Duodenal mucosa (tissue), 2 donors: Measurements from ENCODE around the gene ATP5F1A.
"Not testable (repeated sequence)": the region's sequence is repeated elsewhere in the genome, so short reads cannot be mapped to it uniquely, and the experiment has no call there.

Source experiments
- H3K27ac ChIP-seq: one replicate; pipeline ENCODE4 v1.7.0; 2013; ENCODE audit warnings: low read depth, low read length
- H3K27me3 ChIP-seq, 2 donors: one replicate each; pipeline ENCODE4 v1.7.0; 2013; ENCODE audit warnings: low read length in 2 of 2, control low read depth in 1 of 2; ENCODE audit not compliant: insufficient read depth in 2 of 2, control insufficient read depth in 1 of 2
- H3K36me3 ChIP-seq, 2 donors: one replicate each; pipeline ENCODE4 v1.7.0; 2013; ENCODE audit warnings: low read length in 2 of 2, control low read depth in 1 of 2; ENCODE audit not compliant: insufficient read depth in 2 of 2, control insufficient read depth in 1 of 2
- H3K4me1 ChIP-seq, 2 donors: one replicate each; pipeline ENCODE4 v1.7.0; 2013; ENCODE audit warnings: low read length in 2 of 2, control low read depth in 1 of 2; ENCODE audit not compliant: insufficient read depth in 2 of 2, control insufficient read depth in 1 of 2
- H3K4me3 ChIP-seq, 2 donors: one replicate each; pipeline ENCODE4 v1.7.0; 2013; ENCODE audit warnings: low read length in 2 of 2, low read depth in 1 of 2
- H3K9ac ChIP-seq, 2 donors: one replicate each; pipeline ENCODE4 v1.7.0; 2013; ENCODE audit warnings: low read length in 2 of 2, low read depth in 1 of 2
- H3K9me3 ChIP-seq, 2 donors: one replicate each; pipeline ENCODE4 v1.7.0; 2013; ENCODE audit warnings: low read length in 2 of 2, control low read depth in 1 of 2; ENCODE audit not compliant: control insufficient read depth in 1 of 2

The ATP5F1A gene

GRCh38 chr18:46109386-46109785, 11.3 kb upstream of the ATP5F1A start:
- no peak overlapping the region for H3K4me3 ChIP-seq
- no peaks in the 10 kb centered on the region for H3K9me3 ChIP-seq
- peaks cover 4 to 5% of the 10 kb centered on the region in 2 donors for H3K4me1 ChIP-seq
- H3K9ac ChIP-seq, result no peak overlapping the region
- H3K27me3 ChIP-seq, result no peaks in the 10 kb centered on the region
- peaks cover 9 to 10% of the 10 kb centered on the region in 2 donors for H3K36me3 ChIP-seq
- no peak overlapping the region for H3K27ac ChIP-seq

- Histone ChIP-seq H3K9ac (peak within 1 kb of the TSS; percentile 72 to 88), H3K4me3 (peak within 1 kb of the TSS; percentile 89 to 98), H3K4me1 (peaks cover 4 to 9% of the 10 kb centered on the region in 2 donors), H3K36me3 (peaks cover 0 to 6% of the 10 kb centered on the region in 2 donors), H3K27me3 (no peaks in the 10 kb centered on the region), H3K9me3 (no peaks in the 10 kb centered on the region), H3K27ac (no peak within 1 kb of the TSS)
Measured at GRCh38 chr18:46104128-46104911, 6.2 kb upstream of the ATP5F1A start, which contains the start of gene HAUS1. TSS of gene HAUS1 (plus strand) at chr18:46104385. CDS start at chr18:46104412, 27 bp downstream.

- H3K9ac ChIP-seq, result no peak overlapping the region
- peaks cover 7 to 11% of the 10 kb centered on the region in 2 donors for H3K4me1 ChIP-seq
- H3K27ac ChIP-seq, result no peak overlapping the region
- H3K27me3 ChIP-seq, result no peaks in the 10 kb centered on the region
- H3K4me3 ChIP-seq, result no peak overlapping the region
- H3K36me3 ChIP-seq, result peaks cover 0 to 5% of the 10 kb centered on the region in 2 donors
- H3K9me3 ChIP-seq, result no peaks in the 10 kb centered on the region
Measured at GRCh38 chr18:46099463-46099862, 1.4 kb upstream of the ATP5F1A start.

- peak overlapping the region; percentile 76 to 89 for H3K4me3 ChIP-seq
- no peaks in the 10 kb centered on the region for H3K9me3 ChIP-seq
- H3K27me3 ChIP-seq, result no peaks in the 10 kb centered on the region
- H3K4me1 ChIP-seq, result peaks cover 7% of the 10 kb centered on the region in 2 donors
- H3K9ac ChIP-seq, result peak overlapping the region; percentile 65 to 94
- peaks cover 7 to 10% of the 10 kb centered on the region in 2 donors for H3K36me3 ChIP-seq
- H3K27ac ChIP-seq, result peak overlapping the region; percentile 60
Measured at GRCh38 chr18:46098616-46098933, 479 bp upstream of the ATP5F1A start.

- peaks cover 10 to 18% of the 10 kb centered on the region in 2 donors for H3K36me3 ChIP-seq
- peak overlapping the region; percentile 82 for H3K27ac ChIP-seq
- H3K27me3 ChIP-seq, result no peaks in the 10 kb centered on the region
- H3K4me3 ChIP-seq, result peak overlapping the region; percentile 76 to 89
- no peaks in the 10 kb centered on the region for H3K9me3 ChIP-seq
- peaks cover 7% of the 10 kb centered on the region in 2 donors for H3K4me1 ChIP-seq
- H3K9ac ChIP-seq, result peak overlapping the region; percentile 88 to 94
Measured at GRCh38 chr18:46097431-46097800, 680 bp downstream of the ATP5F1A start.

GRCh38 chr18:46096651-46097300, 1.3 kb downstream of the ATP5F1A start:
- H3K9me3 ChIP-seq, result no peaks in the 10 kb centered on the region
- no peaks in the 10 kb centered on the region for H3K27me3 ChIP-seq
- H3K9ac ChIP-seq, result peak overlapping the region; percentile 88 to 94
- peak overlapping the region; percentile 76 to 89 for H3K4me3 ChIP-seq
- peak overlapping the region; percentile 82 for H3K27ac ChIP-seq
- peaks cover 7% of the 10 kb centered on the region in 2 donors for H3K4me1 ChIP-seq
- H3K36me3 ChIP-seq, result peaks cover 10 to 18% of the 10 kb centered on the region in 2 donors

- no peak overlapping the region for H3K9ac ChIP-seq
- no peak overlapping the region for H3K4me3 ChIP-seq
- H3K27ac ChIP-seq, result no peak overlapping the region
- peaks cover 16 to 31% of the 10 kb centered on the region in 2 donors for H3K36me3 ChIP-seq
- no peaks in the 10 kb centered on the region for H3K27me3 ChIP-seq
- H3K9me3 ChIP-seq, result no peaks in the 10 kb centered on the region
- peaks cover 7% of the 10 kb centered on the region in 2 donors for H3K4me1 ChIP-seq
Measured at GRCh38 chr18:46095532-46095931, 2.6 kb downstream of the ATP5F1A start.

- H3K9me3 ChIP-seq, H3K27me3 ChIP-seq, H3K4me1 ChIP-seq, H3K9ac ChIP-seq, H3K4me3 ChIP-seq, H3K27ac ChIP-seq: not testable (repeated sequence)
- H3K36me3 ChIP-seq, result peaks cover 53 to 92% of the 10 kb centered on the region in 2 donors
Measured at GRCh38 chr18:46088501-46088900, 9.6 kb downstream of the ATP5F1A start.

GRCh38 chr18:46084431-46084830, 13.7 kb downstream of the ATP5F1A start:
- Histone ChIP-seq H3K9me3 (no peaks in the 10 kb centered on the region), H3K27ac (no peak overlapping the region), H3K36me3 (peaks cover 38 to 88% of the 10 kb centered on the region in 2 donors), H3K4me1 (peaks cover 0 to 6% of the 10 kb centered on the region in 2 donors), H3K9ac (no peak overlapping the region), H3K27me3 (no peaks in the 10 kb centered on the region), H3K4me3 (no peak overlapping the region)

GRCh38 chr18:46080156-46080555, 17.9 kb downstream of the ATP5F1A start:
- Histone ChIP-seq H3K4me1 (peaks cover 0 to 6% of the 10 kb centered on the region in 2 donors), H3K9ac (no peak overlapping the region), H3K27me3 (no peaks in the 10 kb centered on the region), H3K36me3 (peaks cover 7 to 59% of the 10 kb centered on the region in 2 donors), H3K27ac (no peak overlapping the region), H3K4me3 (no peak overlapping the region), H3K9me3 (no peaks in the 10 kb centered on the region)
